ENCODE results near the gene SAFB2.

The SAFB2 gene

GRCh38 chr19:5622465-5623396, at the start of gene SAFB2, which contains the start of gene SAFB:
SAFB2 (minus strand) TSS chr19:5622776; CDS start chr19:5622715, 61 bp downstream.
SAFB (plus strand) TSS chr19:5623083; CDS start chr19:5623206, 123 bp downstream.
- DNase-seq: peak; percentile 100

GRCh38 chr19:5671600-5671999, 49.0 kb upstream of the SAFB2 start:
- DNase-seq: no peak

- no peak for DNase-seq
Observed at GRCh38 chr19:5669212-5669611, 46.6 kb upstream of the SAFB2 start.

GRCh38 chr19:5667751-5668271, 45.2 kb upstream of the SAFB2 start:
- no peak for DNase-seq

GRCh38 chr19:5666921-5667610, 44.5 kb upstream of the SAFB2 start:
- no peak for DNase-seq

- no peak for DNase-seq
Observed at GRCh38 chr19:5665781-5666513, 43.4 kb upstream of the SAFB2 start.

GRCh38 chr19:5664515-5664914, 41.9 kb upstream of the SAFB2 start:
- DNase-seq: no peak

GRCh38 chr19:5663904-5664303, 41.3 kb upstream of the SAFB2 start:
- DNase-seq: no peak

GRCh38 chr19:5661483-5661882, 38.9 kb upstream of the SAFB2 start:
- DNase-seq: no peak

GRCh38 chr19:5655412-5655811, 32.8 kb upstream of the SAFB2 start:
- DNase-seq: no peak

- DNase-seq: no peak
Observed at GRCh38 chr19:5654931-5655330, 32.4 kb upstream of the SAFB2 start.

- no peak for DNase-seq
Observed at GRCh38 chr19:5652261-5652660, 29.7 kb upstream of the SAFB2 start.

- DNase-seq: no peak
Observed at GRCh38 chr19:5651361-5651760, 28.8 kb upstream of the SAFB2 start.

- DNase-seq: no peak
Observed at GRCh38 chr19:5648464-5648863, 25.9 kb upstream of the SAFB2 start.

- DNase-seq: no peak
Observed at GRCh38 chr19:5646703-5647102, 24.1 kb upstream of the SAFB2 start.

GRCh38 chr19:5645409-5645808, 22.8 kb upstream of the SAFB2 start:
- no peak for DNase-seq

GRCh38 chr19:5644037-5644436, 21.5 kb upstream of the SAFB2 start:
- DNase-seq: no peak

- DNase-seq: no peak
Observed at GRCh38 chr19:5643060-5643459, 20.5 kb upstream of the SAFB2 start.

- no peak for DNase-seq
Observed at GRCh38 chr19:5642204-5642603, 19.6 kb upstream of the SAFB2 start.

- no peak for DNase-seq
Observed at GRCh38 chr19:5641171-5641570, 18.6 kb upstream of the SAFB2 start.

- no peak for DNase-seq
Observed at GRCh38 chr19:5637971-5638370, 15.4 kb upstream of the SAFB2 start.

GRCh38 chr19:5635427-5635826, 12.9 kb upstream of the SAFB2 start:
- DNase-seq: no peak

GRCh38 chr19:5632657-5633056, 10.1 kb upstream of the SAFB2 start:
- DNase-seq: no peak
